Mammary epithelial cell (primary cell): ENCODE results near the gene DCDC1.
A peak's percentile ranks its signal among the peaks of the same experiment; 100 is the strongest.

Experiments used
- CTCF ChIP-seq, 2 donors: IDR thresholded peaks in 1 of 2; conservative IDR thresholded peaks in 1 of 2; 2 replicates each; pipeline ENCODE4 v1.5.1; 2011 to 2012; ENCODE audit warnings: inconsistent platforms in 2 of 2, low read length in 2 of 2, mild to moderate bottlenecking in 2 of 2, control low read depth in 1 of 2, low read depth in 1 of 2; ENCODE audit not compliant: insufficient read depth in 1 of 2; ENCODE audit errors: extremely low read depth in 1 of 2
- EZH2 ChIP-seq: IDR thresholded peaks from 2 replicates; pipeline ENCODE4 v1.6.1; 2012; ENCODE audit warnings: low read length, inconsistent platforms, borderline replicate concordance

- TF ChIP-seq CTCF (conservative IDR thresholded peaks at IDR 0.05 in 1 of 2, IDR thresholded peaks at IDR 0.05 in 1 of 2; ENCODE audit: extremely low read depth in 1 of 2, insufficient read depth in 1 of 2, low read depth in 1 of 2, low read length in 2 of 2) = peak; percentile 58 to 61
- no peak for TF ChIP-seq EZH2
Measured at GRCh38 chr11:30917859-30918478, 451.6 kb downstream of the DCDC1 start.
